Uterus (tissue), 2 donors: Measurements from ENCODE around the gene STXBP5.

Source experiments
- POLR2A ChIP-seq, 2 donors: fragments of 450-650 bp; IDR thresholded peaks; one replicate each; pipeline ENCODE4 v1.6.1; 2016; ENCODE audit warnings: antibody characterized with exemption in 2 of 2, mild to moderate bottlenecking in 1 of 2, moderate library complexity in 1 of 2
- TF ChIP-seq, protein P1 (sequence below), 4 experiments: fragments of 200-600 bp in 2 of 4; fragments of 450-650 bp in 2 of 4; sonication (generic) in 2 of 4; IDR thresholded peaks; one replicate each; pipeline ENCODE4 v1.5.1; 2016 to 2019; ENCODE audit warnings: antibody characterized with exemption in 4 of 4, mild to moderate bottlenecking in 2 of 4, moderate library complexity in 1 of 4

- TF ChIP-seq, protein P1, sequence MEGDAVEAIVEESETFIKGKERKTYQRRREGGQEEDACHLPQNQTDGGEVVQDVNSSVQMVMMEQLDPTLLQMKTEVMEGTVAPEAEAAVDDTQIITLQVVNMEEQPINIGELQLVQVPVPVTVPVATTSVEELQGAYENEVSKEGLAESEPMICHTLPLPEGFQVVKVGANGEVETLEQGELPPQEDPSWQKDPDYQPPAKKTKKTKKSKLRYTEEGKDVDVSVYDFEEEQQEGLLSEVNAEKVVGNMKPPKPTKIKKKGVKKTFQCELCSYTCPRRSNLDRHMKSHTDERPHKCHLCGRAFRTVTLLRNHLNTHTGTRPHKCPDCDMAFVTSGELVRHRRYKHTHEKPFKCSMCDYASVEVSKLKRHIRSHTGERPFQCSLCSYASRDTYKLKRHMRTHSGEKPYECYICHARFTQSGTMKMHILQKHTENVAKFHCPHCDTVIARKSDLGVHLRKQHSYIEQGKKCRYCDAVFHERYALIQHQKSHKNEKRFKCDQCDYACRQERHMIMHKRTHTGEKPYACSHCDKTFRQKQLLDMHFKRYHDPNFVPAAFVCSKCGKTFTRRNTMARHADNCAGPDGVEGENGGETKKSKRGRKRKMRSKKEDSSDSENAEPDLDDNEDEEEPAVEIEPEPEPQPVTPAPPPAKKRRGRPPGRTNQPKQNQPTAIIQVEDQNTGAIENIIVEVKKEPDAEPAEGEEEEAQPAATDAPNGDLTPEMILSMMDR (IDR thresholded peaks at IDR 0.05) = no peak
- TF ChIP-seq POLR2A (IDR thresholded peaks at IDR 0.05) = no peak
Observed at GRCh38 chr6:147298461-147298860, 94.2 kb downstream of the STXBP5 start.
